Activated CD4-positive, alpha-beta memory T cell treated with anti-CD3 and anti-CD28 coated beads for 36 hours (primary cell): Measurements from ENCODE around the gene DHH. TPM values are rescaled to one million over a fixed set of nuclear protein-coding genes. Genes with fewer than 3 reads are reported as not detected.
A peak's percentile ranks its signal among the peaks of the same experiment; 100 is the strongest.

Experiments used
- CTCF ChIA-PET: fragments of 350-600 bp; sonication (Branson Sonifier 250); formaldehyde crosslinking; loops from one replicate; lab custom pipeline; 2021; ENCODE audit warnings: antibody characterized with exemption, inconsistent platforms; lab: Charles Lee
- POLR2A ChIA-PET: fragments of 350-600 bp; sonication (Branson Sonifier 250); formaldehyde crosslinking; loops from one replicate; lab custom pipeline; 2021; ENCODE audit warnings: antibody characterized with exemption; lab: Charles Lee
- DNase-seq: peaks from one replicate; pipeline ENCODE4 v3.0.0-alpha.2; 2020
- H3K27ac Mint-ChIP-seq: one replicate; pipeline ENCODE4 v1.8.0; 2021; ENCODE audit warnings: mixed read lengths
- H3K27me3 Mint-ChIP-seq: one replicate; pipeline ENCODE4 v1.8.0; 2021; ENCODE audit warnings: mixed read lengths
- H3K36me3 Mint-ChIP-seq: one replicate; pipeline ENCODE4 v1.8.0; 2021; ENCODE audit warnings: mixed read lengths
- H3K4me1 Mint-ChIP-seq: one replicate; pipeline ENCODE4 v1.8.0; 2021; ENCODE audit warnings: low read depth, mixed read lengths
- H3K4me3 Mint-ChIP-seq: one replicate; pipeline ENCODE4 v1.8.0; 2021; ENCODE audit warnings: mild to moderate bottlenecking, mixed read lengths
- H3K9me3 Mint-ChIP-seq: one replicate; pipeline ENCODE4 v1.8.0; 2021; ENCODE audit warnings: mixed read lengths
- intact Hi-C: fragments of 100-400 bp; cut with micrococcal nuclease; formaldehyde crosslinking; loops from one replicate; pipeline ENCODE4 v1.15.1; 2023
- total RNA-seq, 2 experiments: library from RNA; stranded (reverse); gene quantifications; one replicate each; pipeline ENCODE4 v1.2.3, GENCODE V29; 2021

Gene DHH
- total RNA-seq, 2 experiments from 2014 or later: not detected

GRCh38 chr12:49050507-49051372 lies 43.9 kb downstream of the DHH start:
- H3K9me3 Mint-ChIP-seq: no peaks in the 10 kb centered on the region
- DNase-seq: no peak
- H3K27ac Mint-ChIP-seq: no peak overlapping the region
- no peaks in the 10 kb centered on the region for H3K27me3 Mint-ChIP-seq
- H3K4me3 Mint-ChIP-seq: no peak overlapping the region
- H3K4me1 Mint-ChIP-seq: peaks cover 12% of the 10 kb centered on the region
- peaks cover 66% of the 10 kb centered on the region for H3K36me3 Mint-ChIP-seq
- ChIA-PET POLR2A (no interaction called here), CTCF (interaction anchor here (1.2 kb wide), 1 partner anchor 37 kb away, joined by 3 read pairs; no protein-coding TSS in a partner anchor)
- intact Hi-C loops: no loop called here

- ChIA-PET CTCF (no interaction called here), POLR2A (no interaction called here)
- Mint-ChIP-seq H3K27ac (no peak overlapping the region), H3K27me3 (no peaks in the 10 kb centered on the region), H3K4me1 (peaks cover 2% of the 10 kb centered on the region), H3K9me3 (no peaks in the 10 kb centered on the region), H3K36me3 (peaks cover 68% of the 10 kb centered on the region), H3K4me3 (no peak overlapping the region)
- no peak for DNase-seq
- intact Hi-C loops: no loop called here
These were observed 44.9 kb downstream of the DHH start for GRCh38 chr12:49049566-49050224.

GRCh38 chr12:49048953-49049352 lies 45.6 kb downstream of the DHH start:
- Mint-ChIP-seq H3K4me3 (no peak overlapping the region), H3K36me3 (peaks cover 74% of the 10 kb centered on the region), H3K9me3 (no peaks in the 10 kb centered on the region), H3K4me1 (peaks cover under 1% of the 10 kb centered on the region), H3K27me3 (no peaks in the 10 kb centered on the region), H3K27ac (no peak overlapping the region)
- ChIA-PET CTCF (interaction anchor here (1.0 to 1.5 kb wide), 5 partner anchors 15 to 61 kb away, joined by 3 to 5 read pairs (median 3); no protein-coding TSS in a partner anchor), POLR2A (no interaction called here)
- intact Hi-C loops: no loop called here
- DNase-seq: no peak

- Mint-ChIP-seq H3K4me1 (peaks cover 2% of the 10 kb centered on the region), H3K27ac (no peak overlapping the region), H3K27me3 (no peaks in the 10 kb centered on the region), H3K9me3 (no peaks in the 10 kb centered on the region), H3K36me3 (peaks cover 75% of the 10 kb centered on the region), H3K4me3 (no peak overlapping the region)
- POLR2A ChIA-PET: no interaction called here
- intact Hi-C loops: no loop called here
- CTCF ChIA-PET: interaction anchor here (0.9 kb wide), 1 partner anchor 22 kb away, joined by 3 read pairs; no protein-coding TSS in a partner anchor
- no peak for DNase-seq
These were observed 48.3 kb downstream of the DHH start for GRCh38 chr12:49046129-49046895.

DNA sequence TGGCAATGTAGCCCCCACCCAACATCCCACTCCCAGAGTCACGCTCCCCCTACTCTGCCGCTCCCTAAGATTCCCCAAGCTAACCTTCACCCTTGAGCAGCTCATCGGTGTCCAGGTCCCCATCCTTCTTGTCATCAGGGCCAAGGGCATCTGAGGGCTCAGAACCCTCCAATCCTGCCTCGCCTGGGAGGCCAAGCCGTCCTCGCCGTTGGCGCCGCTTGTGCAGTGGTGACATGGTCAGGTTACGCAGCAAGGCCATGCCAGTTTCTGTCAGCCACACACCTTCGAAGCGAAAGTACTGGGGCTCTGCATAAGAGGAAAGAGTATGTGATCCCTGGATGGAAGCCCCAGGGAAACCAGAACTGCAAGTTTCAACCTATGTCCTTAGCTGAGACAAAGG lies 49.9 kb downstream of the DHH start:
- Mint-ChIP-seq H3K27me3 (no peaks in the 10 kb centered on the region), H3K9me3 (no peaks in the 10 kb centered on the region), H3K36me3 (peaks cover 72% of the 10 kb centered on the region), H3K27ac (no peak overlapping the region), H3K4me3 (no peak overlapping the region), H3K4me1 (peaks cover 2% of the 10 kb centered on the region)
- no peak for DNase-seq
- intact Hi-C loops: no loop called here
- POLR2A ChIA-PET: no interaction called here
- CTCF ChIA-PET: interaction anchor here (1.3 to 3.0 kb wide), 12 partner anchors 11 to 57 kb away, joined by 3 to 43 read pairs (median 9); partner anchors contain the start of gene DDN

DNA sequence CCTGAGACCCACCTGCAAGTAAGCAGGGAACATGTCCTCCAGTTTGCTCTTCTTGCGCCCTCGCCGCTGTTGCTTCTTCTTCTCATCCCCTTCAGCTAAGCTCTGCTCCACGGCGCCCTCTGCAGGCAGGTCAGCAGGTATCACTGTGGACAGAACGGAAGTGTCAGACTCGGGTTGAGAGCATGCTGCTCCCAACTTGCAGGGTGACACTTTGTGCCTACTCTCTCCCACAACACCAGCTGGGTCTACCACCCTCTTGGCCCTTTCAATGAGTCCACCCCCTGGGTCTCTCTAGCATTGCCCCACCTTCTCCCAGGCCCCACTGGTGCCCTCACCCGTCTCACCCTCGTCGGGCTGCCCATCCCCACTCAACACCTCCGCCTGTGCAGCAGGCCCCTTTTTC lies 50.7 kb downstream of the DHH start:
- H3K27me3 Mint-ChIP-seq: no peaks in the 10 kb centered on the region
- intact Hi-C loops: no loop called here
- no peak overlapping the region for H3K4me3 Mint-ChIP-seq
- no peaks in the 10 kb centered on the region for H3K9me3 Mint-ChIP-seq
- H3K27ac Mint-ChIP-seq: peak overlapping the region; percentile 51
- H3K36me3 Mint-ChIP-seq: peaks cover 70% of the 10 kb centered on the region
- CTCF ChIA-PET: interaction anchor here (0.6 to 3.0 kb wide), 30 partner anchors 9 to 200 kb away, joined by 3 to 43 read pairs (median 5); partner anchors contain the start of genes ARF3, DDN and TUBA1B
- peak; percentile 84 for DNase-seq
- POLR2A ChIA-PET: interaction anchor here (0.9 to 1.4 kb wide), 2 partner anchors 19 to 87 kb away, joined by 3 to 4 read pairs; partner anchors contain the start of gene TUBA1B
- peaks cover 2% of the 10 kb centered on the region for H3K4me1 Mint-ChIP-seq

GRCh38 chr12:49043241-49043640 lies 51.4 kb downstream of the DHH start:
- CTCF ChIA-PET: interaction anchor here (0.6 to 3.0 kb wide), 29 partner anchors 8 to 201 kb away, joined by 3 to 43 read pairs (median 5); partner anchors contain the start of genes ARF3, DDN and TUBA1B
- Mint-ChIP-seq H3K4me1 (peaks cover 2% of the 10 kb centered on the region), H3K4me3 (no peak overlapping the region), H3K27ac (no peak overlapping the region), H3K27me3 (no peaks in the 10 kb centered on the region), H3K36me3 (peaks cover 69% of the 10 kb centered on the region), H3K9me3 (no peaks in the 10 kb centered on the region)
- DNase-seq: no peak
- POLR2A ChIA-PET: interaction anchor here (0.9 to 1.4 kb wide), 3 partner anchors 11 to 88 kb away, joined by 3 to 4 read pairs (median 3); partner anchors contain the start of gene TUBA1B
- intact Hi-C loops: no loop called here

- Mint-ChIP-seq H3K27ac (no peak overlapping the region), H3K4me1 (peaks cover 2% of the 10 kb centered on the region), H3K9me3 (no peaks in the 10 kb centered on the region), H3K36me3 (peaks cover 62% of the 10 kb centered on the region), H3K4me3 (no peak overlapping the region), H3K27me3 (no peaks in the 10 kb centered on the region)
- intact Hi-C loops: no loop called here
- CTCF ChIA-PET: interaction anchor here (1.0 to 2.9 kb wide), 2 partner anchors 44 to 54 kb away, joined by 4 to 43 read pairs; partner anchors contain the start of gene DDN
- POLR2A ChIA-PET: no interaction called here
- no peak for DNase-seq
These were observed 52.6 kb downstream of the DHH start for GRCh38 chr12:49041881-49042484.

DNA sequence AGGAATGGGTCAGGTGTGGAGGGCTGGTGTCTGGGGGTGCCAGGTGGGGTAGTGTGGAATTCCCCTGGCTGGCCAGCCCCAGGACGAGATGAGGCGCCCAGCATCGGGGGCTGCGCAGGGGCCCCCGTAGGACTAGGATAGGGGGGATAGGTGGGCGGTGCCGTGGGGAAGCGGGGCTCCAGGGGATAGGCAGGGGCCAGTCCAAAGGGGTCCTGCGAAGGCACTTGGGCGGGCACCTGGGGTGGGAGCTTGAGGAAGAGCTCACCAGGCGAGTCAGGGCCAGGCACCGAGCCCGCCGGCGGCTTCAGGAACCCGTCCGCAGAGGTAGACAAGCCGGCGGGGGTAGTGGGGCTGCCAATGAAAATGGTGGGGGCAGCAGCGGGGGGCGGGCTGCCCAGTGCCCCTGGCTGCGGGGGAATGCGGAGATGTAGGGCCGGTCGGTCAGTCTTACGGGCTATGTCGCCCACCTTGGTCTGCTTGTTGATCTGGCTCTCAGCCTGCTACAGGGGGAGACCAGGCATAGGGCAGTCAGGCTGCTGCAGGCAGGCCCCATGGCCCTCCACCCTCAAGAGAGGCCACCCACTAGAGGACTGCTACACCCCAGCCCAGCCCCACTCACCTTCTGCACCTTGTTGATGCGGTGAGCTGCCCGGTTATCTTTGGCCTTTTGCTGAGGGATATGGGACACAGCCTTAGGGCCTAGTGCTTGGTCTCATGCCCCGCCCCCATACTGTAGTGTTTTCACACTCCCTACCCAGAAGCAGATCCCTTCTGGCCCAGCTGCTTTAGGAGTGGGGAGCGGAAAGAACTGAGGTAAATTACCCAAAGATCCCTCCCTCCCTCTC lies 53.3 kb downstream of the DHH start:
- Mint-ChIP-seq H3K27ac (no peak overlapping the region), H3K4me1 (peaks cover 2% of the 10 kb centered on the region), H3K36me3 (peaks cover 59% of the 10 kb centered on the region), H3K27me3 (no peaks in the 10 kb centered on the region), H3K9me3 (no peaks in the 10 kb centered on the region), H3K4me3 (no peak overlapping the region)
- ChIA-PET CTCF (interaction anchor here (1.0 kb wide), 1 partner anchor 53 kb away, joined by 4 read pairs; no protein-coding TSS in a partner anchor), POLR2A (no interaction called here)
- DNase-seq: no peak
- intact Hi-C loops: no loop called here

- peaks cover 54% of the 10 kb centered on the region for H3K36me3 Mint-ChIP-seq
- POLR2A ChIA-PET: interaction anchor here (1.3 kb wide), 1 partner anchor 8 kb away, joined by 3 read pairs; no protein-coding TSS in a partner anchor
- H3K27me3 Mint-ChIP-seq: no peaks in the 10 kb centered on the region
- H3K9me3 Mint-ChIP-seq: no peaks in the 10 kb centered on the region
- no peak overlapping the region for H3K4me3 Mint-ChIP-seq
- no peak for DNase-seq
- CTCF ChIA-PET: interaction anchor here (1.3 kb wide), 1 partner anchor 58 kb away, joined by 3 read pairs; no protein-coding TSS in a partner anchor
- H3K27ac Mint-ChIP-seq: no peak overlapping the region
- intact Hi-C loops: no loop called here
- H3K4me1 Mint-ChIP-seq: peaks cover 2% of the 10 kb centered on the region
These were observed 54.2 kb downstream of the DHH start for GRCh38 chr12:49040364-49040855.
